ENCODE results near the gene METTL9.
"Not testable (repeated sequence)": the region's sequence is repeated elsewhere in the genome, so short reads cannot be mapped to it uniquely, and the experiment has no call there.

Gene METTL9

GRCh38 chr16:21574372-21574771, 25.0 kb upstream of the METTL9 start:
- DNase-seq (ENCODE audit: low read depth), result no peak

- not testable (repeated sequence) for DNase-seq (ENCODE audit: low read depth)
Measured at GRCh38 chr16:21576323-21576722, 23.1 kb upstream of the METTL9 start.

GRCh38 chr16:21577487-21577886, 21.9 kb upstream of the METTL9 start:
- DNase-seq (ENCODE audit: low read depth), result not testable (repeated sequence)

- not testable (repeated sequence) for DNase-seq (ENCODE audit: low read depth)
Measured at GRCh38 chr16:21578311-21578710, 21.1 kb upstream of the METTL9 start.

GRCh38 chr16:21580131-21580530, 19.2 kb upstream of the METTL9 start:
- DNase-seq (ENCODE audit: low read depth), result not testable (repeated sequence)

GRCh38 chr16:21580807-21581206, 18.6 kb upstream of the METTL9 start:
- no peak for DNase-seq (ENCODE audit: low read depth)

GRCh38 chr16:21584817-21585216, 14.6 kb upstream of the METTL9 start:
- no peak for DNase-seq (ENCODE audit: low read depth)

- DNase-seq (ENCODE audit: low read depth), result not testable (repeated sequence)
Measured at GRCh38 chr16:21588593-21588992, 10.8 kb upstream of the METTL9 start.

- no peak for DNase-seq (ENCODE audit: low read depth)
Measured at GRCh38 chr16:21589551-21589950, 9.8 kb upstream of the METTL9 start.

GRCh38 chr16:21590287-21590686, 9.1 kb upstream of the METTL9 start:
- no peak for DNase-seq (ENCODE audit: low read depth)

GRCh38 chr16:21590796-21591195, 8.6 kb upstream of the METTL9 start:
- no peak for DNase-seq (ENCODE audit: low read depth)

- DNase-seq (ENCODE audit: low read depth), result no peak
Measured at GRCh38 chr16:21592191-21592590, 7.2 kb upstream of the METTL9 start.

GRCh38 chr16:21593530-21594289, 5.7 kb upstream of the METTL9 start:
- DNase-seq (ENCODE audit: low read depth), result no peak

- DNase-seq (ENCODE audit: low read depth), result no peak
Measured at GRCh38 chr16:21597561-21598030, 1.8 kb upstream of the METTL9 start.

GRCh38 chr16:21598206-21598605, 1.2 kb upstream of the METTL9 start:
- DNase-seq (ENCODE audit: low read depth), result no peak

- no peak for DNase-seq (ENCODE audit: low read depth)
Measured at GRCh38 chr16:21598701-21599121, 666 bp upstream of the METTL9 start.

GRCh38 chr16:21600031-21600773, 825 bp downstream of the METTL9 start:
- DNase-seq (ENCODE audit: low read depth), result no peak

- no peak for DNase-seq (ENCODE audit: low read depth)
Measured at GRCh38 chr16:21602785-21603184, 3.4 kb downstream of the METTL9 start.

- DNase-seq (ENCODE audit: low read depth), result no peak
Measured at GRCh38 chr16:21603928-21604327, 4.6 kb downstream of the METTL9 start.

GRCh38 chr16:21605848-21606247, 6.5 kb downstream of the METTL9 start:
- DNase-seq (ENCODE audit: low read depth), result not testable (repeated sequence)

GRCh38 chr16:21608639-21609328, 9.4 kb downstream of the METTL9 start:
- no peak for DNase-seq (ENCODE audit: low read depth)

- no peak for DNase-seq (ENCODE audit: low read depth)
Measured at GRCh38 chr16:21610006-21610544, 10.7 kb downstream of the METTL9 start.

Data from GM04503 (cell line).